ENCODE results near the gene TMEM135. TPM values are rescaled to one million over a fixed set of nuclear protein-coding genes. Genes with fewer than 3 reads are reported as not detected.
"Not testable (repeated sequence)": the region's sequence is repeated elsewhere in the genome, so short reads cannot be mapped to it uniquely, and the experiment has no call there.

The TMEM135 gene
- total RNA-seq: 10 to 100 TPM; 24.9 to 38.8 TPM
- 10 to 100 TPM; 14.7 to 16.4 TPM for polyA plus RNA-seq (ENCODE audit: insufficient read length in 2 of 2)
- long read RNA-seq, donor 1, partial matches to known transcripts: 6 of 7 reads
- long read RNA-seq, donor 1, other reads (novel, unspliced or antisense): 0 of 7 reads
- long read RNA-seq, donor 2: 0 reads
- long read RNA-seq, donor 3, partial matches to known transcripts: 0 of 1 reads
- long read RNA-seq, donor 3, other reads (novel, unspliced or antisense): 0 of 1 reads
- long read RNA-seq, donor 4, partial matches to known transcripts: 0 of 1 reads
- long read RNA-seq, donor 4, other reads (novel, unspliced or antisense): 0 of 1 reads

- WGBS (ENCODE audit: insufficient coverage): under 1% methylated on average over 66 of the region's 66 CpGs
- no peaks in the 10 kb centered on the region for H3K27me3 ChIP-seq (ENCODE audit: control insufficient read depth, insufficient read depth, low read length)
- peak within 1 kb of the TSS; percentile 96 for H3K4me3 ChIP-seq (ENCODE audit: low read depth, low read length)
- H3K27ac ChIP-seq (ENCODE audit: low read depth, low read length): peak within 1 kb of the TSS; percentile 67
- DNase-seq (ENCODE audit: low read depth in 4 of 6, low spot score in 6 of 6): peak; percentile 70 to 97 (median 85)
- H3K4me1 ChIP-seq (ENCODE audit: control insufficient read depth, insufficient read depth, low read length): peaks cover 8% of the 10 kb centered on the region
- no peaks in the 10 kb centered on the region for H3K9me3 ChIP-seq (ENCODE audit: control insufficient read depth, insufficient read depth, low read length)
- H3K36me3 ChIP-seq (ENCODE audit: control insufficient read depth, insufficient read depth, low read length): no peaks in the 10 kb centered on the region
Measured at GRCh38 chr11:87037450-87038234, at the start of gene TMEM135. TMEM135 (plus strand) TSS chr11:87037934; CDS start chr11:87038046, 112 bp downstream.

GRCh38 chr11:86988351-86988881 is 49.3 kb upstream of the TMEM135 start:
- Histone ChIP-seq H3K4me1 (ENCODE audit: control insufficient read depth, insufficient read depth, low read length) (no peaks in the 10 kb centered on the region), H3K27ac (ENCODE audit: low read depth, low read length) (no peak overlapping the region), H3K4me3 (ENCODE audit: low read depth, low read length) (no peak overlapping the region), H3K36me3 (ENCODE audit: control insufficient read depth, insufficient read depth, low read length) (no peaks in the 10 kb centered on the region), H3K27me3 (ENCODE audit: control insufficient read depth, insufficient read depth, low read length) (no peaks in the 10 kb centered on the region), H3K9me3 (ENCODE audit: control insufficient read depth, insufficient read depth, low read length) (no peaks in the 10 kb centered on the region)
- WGBS (ENCODE audit: insufficient coverage): no CpG with 5 or more reads among the region's 4 CpGs
- no peak for DNase-seq (ENCODE audit: low read depth in 4 of 6, low spot score in 6 of 6)

GRCh38 chr11:86990031-86990430 is 47.7 kb upstream of the TMEM135 start:
- no peak overlapping the region for H3K4me3 ChIP-seq (ENCODE audit: low read depth, low read length)
- peak in 2 of 6 donors; percentile 21 to 90 for DNase-seq (ENCODE audit: low read depth in 4 of 6, low spot score in 6 of 6)
- no peaks in the 10 kb centered on the region for H3K4me1 ChIP-seq (ENCODE audit: control insufficient read depth, insufficient read depth, low read length)
- no peak overlapping the region for H3K27ac ChIP-seq (ENCODE audit: low read depth, low read length)
- no CpG with 5 or more reads among the region's 1 CpG for WGBS (ENCODE audit: insufficient coverage)
- no peaks in the 10 kb centered on the region for H3K27me3 ChIP-seq (ENCODE audit: control insufficient read depth, insufficient read depth, low read length)
- H3K36me3 ChIP-seq (ENCODE audit: control insufficient read depth, insufficient read depth, low read length): no peaks in the 10 kb centered on the region
- H3K9me3 ChIP-seq (ENCODE audit: control insufficient read depth, insufficient read depth, low read length): no peaks in the 10 kb centered on the region

- no CpG with 5 or more reads among the region's 3 CpGs for WGBS (ENCODE audit: insufficient coverage)
- Histone ChIP-seq H3K9me3 (ENCODE audit: control insufficient read depth, insufficient read depth, low read length) (no peaks in the 10 kb centered on the region), H3K4me3 (ENCODE audit: low read depth, low read length) (no peak overlapping the region), H3K4me1 (ENCODE audit: control insufficient read depth, insufficient read depth, low read length) (no peaks in the 10 kb centered on the region), H3K27ac (ENCODE audit: low read depth, low read length) (no peak overlapping the region), H3K36me3 (ENCODE audit: control insufficient read depth, insufficient read depth, low read length) (no peaks in the 10 kb centered on the region), H3K27me3 (ENCODE audit: control insufficient read depth, insufficient read depth, low read length) (no peaks in the 10 kb centered on the region)
- peak in 1 of 6 donors; percentile 52 for DNase-seq (ENCODE audit: low read depth in 4 of 6, low spot score in 6 of 6)
Measured at GRCh38 chr11:86990515-86990914, 47.2 kb upstream of the TMEM135 start.

- Histone ChIP-seq H3K4me1 (ENCODE audit: control insufficient read depth, insufficient read depth, low read length) (no peaks in the 10 kb centered on the region), H3K36me3 (ENCODE audit: control insufficient read depth, insufficient read depth, low read length) (no peaks in the 10 kb centered on the region), H3K4me3 (ENCODE audit: low read depth, low read length) (no peak overlapping the region), H3K27me3 (ENCODE audit: control insufficient read depth, insufficient read depth, low read length) (no peaks in the 10 kb centered on the region), H3K27ac (ENCODE audit: low read depth, low read length) (no peak overlapping the region), H3K9me3 (ENCODE audit: control insufficient read depth, insufficient read depth, low read length) (no peaks in the 10 kb centered on the region)
- no peak for DNase-seq (ENCODE audit: low read depth in 4 of 6, low spot score in 6 of 6)
- no CpG with 5 or more reads among the region's 5 CpGs for WGBS (ENCODE audit: insufficient coverage)
Measured at GRCh38 chr11:86991341-86991740, 46.4 kb upstream of the TMEM135 start.

GRCh38 chr11:86992340-86992739 is 45.4 kb upstream of the TMEM135 start:
- not testable (repeated sequence) for H3K9me3 ChIP-seq (ENCODE audit: control insufficient read depth, insufficient read depth, low read length); DNase-seq (ENCODE audit: low read depth in 4 of 6, low spot score in 6 of 6); H3K36me3 ChIP-seq (ENCODE audit: control insufficient read depth, insufficient read depth, low read length); H3K27ac ChIP-seq (ENCODE audit: low read depth, low read length); H3K4me3 ChIP-seq (ENCODE audit: low read depth, low read length); H3K27me3 ChIP-seq (ENCODE audit: control insufficient read depth, insufficient read depth, low read length); H3K4me1 ChIP-seq (ENCODE audit: control insufficient read depth, insufficient read depth, low read length)
- 100% methylated on average over 2 of the region's 4 CpGs for WGBS (ENCODE audit: insufficient coverage)

GRCh38 chr11:86993031-86993430 is 44.7 kb upstream of the TMEM135 start:
- no CpG with 5 or more reads among the region's 3 CpGs for WGBS (ENCODE audit: insufficient coverage)
- peak in 1 of 6 donors; percentile 64 for DNase-seq (ENCODE audit: low read depth in 4 of 6, low spot score in 6 of 6)
- H3K4me1 ChIP-seq (ENCODE audit: control insufficient read depth, insufficient read depth, low read length): no peaks in the 10 kb centered on the region
- no peaks in the 10 kb centered on the region for H3K9me3 ChIP-seq (ENCODE audit: control insufficient read depth, insufficient read depth, low read length)
- no peaks in the 10 kb centered on the region for H3K36me3 ChIP-seq (ENCODE audit: control insufficient read depth, insufficient read depth, low read length)
- H3K4me3 ChIP-seq (ENCODE audit: low read depth, low read length): no peak overlapping the region
- H3K27ac ChIP-seq (ENCODE audit: low read depth, low read length): no peak overlapping the region
- no peaks in the 10 kb centered on the region for H3K27me3 ChIP-seq (ENCODE audit: control insufficient read depth, insufficient read depth, low read length)

GRCh38 chr11:86996953-86997570 is 40.7 kb upstream of the TMEM135 start:
- Histone ChIP-seq H3K4me3 (ENCODE audit: low read depth, low read length) (no peak overlapping the region), H3K27ac (ENCODE audit: low read depth, low read length) (no peak overlapping the region), H3K9me3 (ENCODE audit: control insufficient read depth, insufficient read depth, low read length) (no peaks in the 10 kb centered on the region), H3K36me3 (ENCODE audit: control insufficient read depth, insufficient read depth, low read length) (no peaks in the 10 kb centered on the region), H3K4me1 (ENCODE audit: control insufficient read depth, insufficient read depth, low read length) (no peaks in the 10 kb centered on the region), H3K27me3 (ENCODE audit: control insufficient read depth, insufficient read depth, low read length) (no peaks in the 10 kb centered on the region)
- DNase-seq (ENCODE audit: low read depth in 4 of 6, low spot score in 6 of 6): no peak
- WGBS (ENCODE audit: insufficient coverage): no CpG with 5 or more reads among the region's 1 CpG

GRCh38 chr11:86999388-86999787 is 38.3 kb upstream of the TMEM135 start:
- no peak overlapping the region for H3K4me3 ChIP-seq (ENCODE audit: low read depth, low read length)
- DNase-seq (ENCODE audit: low read depth in 4 of 6, low spot score in 6 of 6): no peak
- H3K9me3 ChIP-seq (ENCODE audit: control insufficient read depth, insufficient read depth, low read length): no peaks in the 10 kb centered on the region
- H3K27me3 ChIP-seq (ENCODE audit: control insufficient read depth, insufficient read depth, low read length): no peaks in the 10 kb centered on the region
- no peaks in the 10 kb centered on the region for H3K4me1 ChIP-seq (ENCODE audit: control insufficient read depth, insufficient read depth, low read length)
- H3K27ac ChIP-seq (ENCODE audit: low read depth, low read length): no peak overlapping the region
- H3K36me3 ChIP-seq (ENCODE audit: control insufficient read depth, insufficient read depth, low read length): no peaks in the 10 kb centered on the region
- 80% methylated on average over 1 of the region's 1 CpG for WGBS (ENCODE audit: insufficient coverage)

Data from spinal cord (tissue), 10 donors.